ENCODE measurements around the gene OTUD4.

The OTUD4 gene

GRCh38 chr4:145213245-145213644 lies 32.9 kb upstream of the OTUD4 start:
- H3K9me3 ChIP-seq (ENCODE audit: control insufficient read depth, insufficient read depth, low read depth, low read length): no peaks in the 10 kb centered on the region
- no peak overlapping the region for H3K4me3 ChIP-seq (ENCODE audit: low read depth, low read length)
- no peaks in the 10 kb centered on the region for H3K4me1 ChIP-seq (ENCODE audit: control insufficient read depth, insufficient read depth, low read length)
- TF ChIP-seq ZNF785 (tag by site-specific recombination; IDR thresholded peaks at IDR 0.05) (no peak), ZNF555 (tag by site-specific recombination; conservative IDR thresholded peaks at IDR 0.05) (no peak), ZNF366 (tag by site-specific recombination; conservative IDR thresholded peaks at IDR 0.05) (no peak), ZNF658 (tag by site-specific recombination; IDR thresholded peaks at IDR 0.05) (no peak), OSR2 (tag by site-specific recombination; IDR thresholded peaks at IDR 0.05) (no peak), ZBTB8A (tag by site-specific recombination; IDR thresholded peaks at IDR 0.05) (no peak), ZNF513 (tag by site-specific recombination; IDR thresholded peaks at IDR 0.05) (no peak), ZSCAN16 (tag by site-specific recombination; IDR thresholded peaks at IDR 0.05) (no peak), PRDM1 (tag by site-specific recombination; IDR thresholded peaks at IDR 0.05) (no peak), REPIN1 (tag by site-specific recombination; IDR thresholded peaks at IDR 0.05; ENCODE audit: low read depth) (no peak), ZNF354C (tag by site-specific recombination; IDR thresholded peaks at IDR 0.05; ENCODE audit: borderline replicate concordance, low read depth) (no peak), ZNF639 (tag by site-specific recombination; IDR thresholded peaks at IDR 0.05) (no peak), ZNF549 (tag by site-specific recombination; IDR thresholded peaks at IDR 0.05) (no peak), CTCF (tag by site-specific recombination; IDR thresholded peaks at IDR 0.05) (no peak), ZNF362 (tag by site-specific recombination; IDR thresholded peaks at IDR 0.05) (no peak), ZBTB17 (tag by site-specific recombination; IDR thresholded peaks at IDR 0.05) (no peak), YY1 (tag by site-specific recombination; IDR thresholded peaks at IDR 0.05) (no peak)
- no peak overlapping the region for H3K27ac ChIP-seq (ENCODE audit: extremely low read depth, low read depth, low read length)
- CTCF ChIA-PET: no interaction called here
- H3K36me3 ChIP-seq (ENCODE audit: control insufficient read depth in 2 of 2, insufficient read depth in 1 of 2, low read length in 2 of 2): no peaks in the 10 kb centered on the region
- POLR2A ChIA-PET: no interaction called here

GRCh38 chr4:145207934-145208333 lies 27.5 kb upstream of the OTUD4 start:
- peak; percentile 82 for TF ChIP-seq ZNF449 (tag by site-specific recombination; IDR thresholded peaks at IDR 0.05)
- TF ChIP-seq ZNF645 (tag by site-specific recombination; IDR thresholded peaks at IDR 0.05): no peak
- no peak for TF ChIP-seq KLF10 (tag by site-specific recombination; IDR thresholded peaks at IDR 0.05)
- POLR2A ChIA-PET: no interaction called here
- Histone ChIP-seq H3K36me3 (ENCODE audit: control insufficient read depth in 2 of 2, insufficient read depth in 1 of 2, low read length in 2 of 2) (no peaks in the 10 kb centered on the region), H3K27ac (ENCODE audit: extremely low read depth, low read depth, low read length) (no peak overlapping the region), H3K4me1 (ENCODE audit: control insufficient read depth, insufficient read depth, low read length) (no peaks in the 10 kb centered on the region), H3K4me3 (ENCODE audit: low read depth, low read length) (no peak overlapping the region), H3K9me3 (ENCODE audit: control insufficient read depth, insufficient read depth, low read depth, low read length) (no peaks in the 10 kb centered on the region)
- CTCF ChIA-PET: no interaction called here
